HUES48 (cell line): ENCODE measurements around the gene PBX4.

Source experiments
- H3K27ac ChIP-seq: one replicate; pipeline ENCODE4 v1.7.0; 2013; ENCODE audit warnings: low read depth, low read length, inconsistent platforms
- H3K27me3 ChIP-seq: 2 replicates; pipeline ENCODE4 v1.6.1; 2013; ENCODE audit warnings: mild to moderate bottlenecking, low read length; ENCODE audit not compliant: control insufficient read depth, insufficient read depth
- H3K36me3 ChIP-seq: 2 replicates; pipeline ENCODE4 v1.6.1; 2013; ENCODE audit warnings: low read length; ENCODE audit not compliant: control insufficient read depth, insufficient read depth
- H3K4me1 ChIP-seq: 2 replicates; pipeline ENCODE4 v1.6.1; 2013; ENCODE audit warnings: mild to moderate bottlenecking, low read length; ENCODE audit not compliant: control insufficient read depth, insufficient read depth
- H3K4me3 ChIP-seq: 2 replicates; pipeline ENCODE4 v1.5.1; 2013; ENCODE audit warnings: mild to moderate bottlenecking, low read depth, low read length
- H3K9ac ChIP-seq: 2 replicates; pipeline ENCODE4 v1.6.1; 2013; ENCODE audit warnings: mild to moderate bottlenecking, low read depth, low read length, moderate library complexity
- H3K9me3 ChIP-seq: 2 replicates; pipeline ENCODE4 v1.6.1; 2013; ENCODE audit warnings: low read length; ENCODE audit not compliant: control insufficient read depth, insufficient read depth

The PBX4 gene

GRCh38 chr19:19656451-19657396 lies 38.2 kb upstream of the PBX4 start:
- Histone ChIP-seq H3K36me3 (peaks cover 90% of the 10 kb centered on the region), H3K9ac (no peak overlapping the region), H3K27ac (no peak overlapping the region), H3K4me3 (no peak overlapping the region), H3K27me3 (no peaks in the 10 kb centered on the region), H3K4me1 (no peaks in the 10 kb centered on the region), H3K9me3 (no peaks in the 10 kb centered on the region)

GRCh38 chr19:19655641-19656343 lies 37.3 kb upstream of the PBX4 start:
- Histone ChIP-seq H3K36me3 (peaks cover 93% of the 10 kb centered on the region), H3K4me3 (no peak overlapping the region), H3K27me3 (no peaks in the 10 kb centered on the region), H3K4me1 (no peaks in the 10 kb centered on the region), H3K9ac (no peak overlapping the region), H3K9me3 (no peaks in the 10 kb centered on the region), H3K27ac (no peak overlapping the region)

GRCh38 chr19:19655051-19655594 lies 36.6 kb upstream of the PBX4 start:
- Histone ChIP-seq H3K4me3 (no peak overlapping the region), H3K27me3 (no peaks in the 10 kb centered on the region), H3K9me3 (no peaks in the 10 kb centered on the region), H3K27ac (no peak overlapping the region), H3K4me1 (no peaks in the 10 kb centered on the region), H3K9ac (no peak overlapping the region), H3K36me3 (peaks cover 99% of the 10 kb centered on the region)

- no peak overlapping the region for H3K9ac ChIP-seq
- H3K27me3 ChIP-seq: no peaks in the 10 kb centered on the region
- H3K9me3 ChIP-seq: no peaks in the 10 kb centered on the region
- peaks cover 99% of the 10 kb centered on the region for H3K36me3 ChIP-seq
- H3K4me3 ChIP-seq: no peak overlapping the region
- no peak overlapping the region for H3K27ac ChIP-seq
- H3K4me1 ChIP-seq: no peaks in the 10 kb centered on the region
Observed at GRCh38 chr19:19654441-19654840, 36.0 kb upstream of the PBX4 start.

GRCh38 chr19:19653597-19654147 lies 35.2 kb upstream of the PBX4 start:
- H3K27me3 ChIP-seq: no peaks in the 10 kb centered on the region
- H3K36me3 ChIP-seq: peaks cover 98% of the 10 kb centered on the region
- H3K27ac ChIP-seq: no peak overlapping the region
- no peak overlapping the region for H3K9ac ChIP-seq
- H3K9me3 ChIP-seq: no peaks in the 10 kb centered on the region
- no peak overlapping the region for H3K4me3 ChIP-seq
- H3K4me1 ChIP-seq: no peaks in the 10 kb centered on the region

- H3K36me3 ChIP-seq: peaks cover 97% of the 10 kb centered on the region
- no peaks in the 10 kb centered on the region for H3K4me1 ChIP-seq
- H3K9ac ChIP-seq: no peak overlapping the region
- H3K27ac ChIP-seq: no peak overlapping the region
- H3K4me3 ChIP-seq: no peak overlapping the region
- no peaks in the 10 kb centered on the region for H3K27me3 ChIP-seq
- H3K9me3 ChIP-seq: no peaks in the 10 kb centered on the region
Observed at GRCh38 chr19:19652482-19653295, 34.2 kb upstream of the PBX4 start.

GRCh38 chr19:19651076-19651475 lies 32.6 kb upstream of the PBX4 start:
- Histone ChIP-seq H3K27me3 (no peaks in the 10 kb centered on the region), H3K27ac (no peak overlapping the region), H3K36me3 (peaks cover 96% of the 10 kb centered on the region), H3K9me3 (no peaks in the 10 kb centered on the region), H3K4me1 (no peaks in the 10 kb centered on the region), H3K9ac (no peak overlapping the region), H3K4me3 (no peak overlapping the region)

GRCh38 chr19:19650331-19650730 lies 31.8 kb upstream of the PBX4 start:
- Histone ChIP-seq H3K4me1 (no peaks in the 10 kb centered on the region), H3K27me3 (no peaks in the 10 kb centered on the region), H3K9me3 (no peaks in the 10 kb centered on the region), H3K9ac (no peak overlapping the region), H3K36me3 (peaks cover 96% of the 10 kb centered on the region), H3K27ac (no peak overlapping the region), H3K4me3 (no peak overlapping the region)

- no peaks in the 10 kb centered on the region for H3K9me3 ChIP-seq
- H3K9ac ChIP-seq: no peak overlapping the region
- H3K4me3 ChIP-seq: no peak overlapping the region
- no peak overlapping the region for H3K27ac ChIP-seq
- H3K4me1 ChIP-seq: no peaks in the 10 kb centered on the region
- peaks cover 96% of the 10 kb centered on the region for H3K36me3 ChIP-seq
- H3K27me3 ChIP-seq: no peaks in the 10 kb centered on the region
Observed at GRCh38 chr19:19649580-19649995, 31.1 kb upstream of the PBX4 start.

- H3K4me1 ChIP-seq: no peaks in the 10 kb centered on the region
- no peak overlapping the region for H3K9ac ChIP-seq
- H3K27ac ChIP-seq: no peak overlapping the region
- H3K36me3 ChIP-seq: peaks cover 95% of the 10 kb centered on the region
- H3K4me3 ChIP-seq: no peak overlapping the region
- H3K27me3 ChIP-seq: no peaks in the 10 kb centered on the region
- H3K9me3 ChIP-seq: no peaks in the 10 kb centered on the region
Observed at GRCh38 chr19:19649155-19649554, 30.7 kb upstream of the PBX4 start.
